ENCODE measurements around the gene PRKAA2. TPM values are rescaled to one million over a fixed set of nuclear protein-coding genes. Genes with fewer than 3 reads are reported as not detected.

PRKAA2 gene
- polyA plus RNA-seq, 6 donors from 2014 or later: not detected

- no peak overlapping the region for H3K4me3 Mint-ChIP-seq
- H3K4me1 Mint-ChIP-seq: peaks cover 2 to 3% (median 3%) of the 10 kb centered on the region in 3 donors
- H3K27ac Mint-ChIP-seq: no peak overlapping the region
- H3K27me3 Mint-ChIP-seq: peaks cover 6 to 18% (median 7%) of the 10 kb centered on the region in 3 donors
- no peak for DNase-seq
- no peaks in the 10 kb centered on the region for H3K9me3 Mint-ChIP-seq
- no peak for ATAC-seq (ENCODE audit: low read depth in 2 of 2)
- no peaks in the 10 kb centered on the region for H3K36me3 Mint-ChIP-seq
These were observed 5.9 kb upstream of the PRKAA2 start for GRCh38 chr1:56639211-56639610.

DNA sequence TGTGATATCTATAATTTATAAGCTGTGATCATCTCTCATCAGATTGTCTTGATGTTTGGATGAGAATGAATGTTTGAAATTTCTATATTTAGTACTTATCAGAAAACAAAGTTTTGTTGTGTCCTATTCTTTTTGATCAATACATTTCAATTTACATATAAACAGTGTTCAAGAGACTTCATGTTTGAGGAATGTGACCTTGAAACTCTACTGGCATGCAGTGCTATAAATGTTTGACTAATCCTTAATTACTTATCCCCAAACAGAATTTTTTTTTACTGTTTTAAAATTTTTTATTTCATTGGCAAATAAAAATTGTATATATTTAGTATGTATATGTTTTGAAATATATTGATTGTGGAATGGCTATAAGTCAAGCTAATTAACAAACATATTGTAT is 1.5 kb upstream of the PRKAA2 start:
- Mint-ChIP-seq H3K27ac (peak overlapping the region in 1 of 6 donors; percentile 12), H3K4me3 (peak overlapping the region in 5 of 8 donors; percentile 42 to 81 (median 56)), H3K27me3 (peaks cover 40 to 58% (median 50%) of the 10 kb centered on the region in 3 donors)

DNA sequence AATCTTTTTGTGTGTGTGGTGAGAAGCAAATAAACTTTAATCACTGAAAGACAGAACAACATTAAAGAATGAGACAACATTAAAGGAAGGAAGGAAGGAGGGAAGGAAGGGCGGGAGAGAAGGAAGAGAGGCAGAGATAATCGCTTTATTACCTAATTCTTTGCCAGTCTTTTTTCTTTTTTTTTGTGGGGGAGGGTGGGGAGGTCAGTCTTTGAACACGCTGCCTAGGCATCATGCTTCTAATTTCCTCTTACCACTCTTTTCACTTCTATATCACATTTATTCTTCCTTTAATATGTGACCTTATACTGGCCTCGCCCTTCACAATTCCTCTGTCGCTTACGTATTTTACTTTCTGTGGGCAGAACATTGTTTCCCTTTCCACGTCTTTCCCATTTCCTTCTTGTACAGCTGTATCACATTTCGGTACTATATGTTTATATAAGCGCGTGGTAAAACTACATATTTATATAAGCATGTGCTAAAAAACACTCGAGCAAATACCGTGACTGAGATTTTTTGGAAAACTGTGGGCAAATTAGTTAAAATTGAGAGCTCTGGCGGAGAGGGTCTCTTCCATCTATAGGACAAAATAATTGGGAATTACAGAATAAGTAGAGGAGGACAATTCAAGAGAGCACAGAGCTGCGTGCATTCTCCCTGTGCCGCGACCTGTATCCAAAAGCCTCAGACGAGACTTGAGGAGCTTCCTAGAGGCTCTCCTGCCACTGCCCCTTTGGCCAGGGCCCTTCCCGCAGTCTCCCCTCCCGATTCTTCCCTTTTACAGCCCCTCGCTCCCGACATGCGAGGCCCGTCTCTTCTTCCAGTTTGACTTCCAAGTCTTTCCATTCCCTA is 823 bp upstream of the PRKAA2 start:
- Mint-ChIP-seq H3K4me3 (peak overlapping the region; percentile 68 to 92 (median 82)), H3K36me3 (no peaks in the 10 kb centered on the region), H3K27me3 (peaks cover 47 to 60% (median 55%) of the 10 kb centered on the region in 3 donors), H3K9me3 (peaks cover 0 to 5% (median 4%) of the 10 kb centered on the region in 7 donors), H3K27ac (peak overlapping the region in 3 of 6 donors; percentile 12 to 50 (median 18)), H3K4me1 (peaks cover 12 to 17% (median 17%) of the 10 kb centered on the region in 3 donors)
- ATAC-seq (ENCODE audit: low read depth in 2 of 2) (no peak), DNase-seq (no peak)

More for the DNA sequence above, 1.5 kb upstream of the PRKAA2 start:
- H3K36me3 Mint-ChIP-seq: no peaks in the 10 kb centered on the region
- DNase-seq: no peak
- H3K4me1 Mint-ChIP-seq: peaks cover 12 to 17% (median 17%) of the 10 kb centered on the region in 3 donors
- H3K9me3 Mint-ChIP-seq: peaks cover 0 to 5% (median 3%) of the 10 kb centered on the region in 7 donors
- ATAC-seq (ENCODE audit: low read depth in 2 of 2): no peak

DNA sequence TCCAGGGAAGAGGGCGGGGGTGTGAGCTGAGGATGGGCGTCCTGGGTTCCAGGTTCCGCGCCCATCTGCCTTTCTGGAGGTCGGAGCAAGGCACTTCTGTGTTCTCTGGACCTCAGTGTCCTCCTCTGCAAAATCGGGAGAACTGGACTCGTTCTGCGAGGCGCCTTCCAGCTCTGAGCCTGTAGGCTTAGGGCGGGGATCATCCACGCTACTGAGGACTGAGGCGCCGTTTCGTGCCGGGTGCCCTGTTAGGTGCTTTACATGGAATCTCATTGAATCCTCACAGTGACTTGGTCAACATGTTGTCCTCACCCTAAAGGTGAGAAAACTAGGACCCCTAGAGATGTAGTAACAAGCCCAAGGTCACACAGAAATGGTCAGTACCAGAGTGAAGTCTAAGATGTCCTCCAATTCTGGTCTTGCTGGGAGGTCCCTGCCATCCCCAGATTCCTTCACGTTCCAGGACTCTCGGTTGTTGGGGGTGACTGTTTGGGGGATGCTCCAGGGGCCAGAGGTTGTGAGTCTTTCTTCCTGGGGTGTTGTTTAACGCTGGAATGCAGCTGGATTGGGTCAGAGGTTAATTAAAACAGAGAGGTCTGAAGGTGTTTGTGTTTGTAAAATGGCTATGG is 677 bp downstream of the PRKAA2 start:
- Mint-ChIP-seq H3K4me1 (peaks cover 12 to 17% (median 17%) of the 10 kb centered on the region in 3 donors), H3K27me3 (peaks cover 49 to 64% (median 55%) of the 10 kb centered on the region in 3 donors), H3K4me3 (peak overlapping the region; percentile 56 to 84 (median 77)), H3K9me3 (peaks cover 0 to 5% (median 4%) of the 10 kb centered on the region in 7 donors), H3K27ac (peak overlapping the region in 1 of 6 donors; percentile 1), H3K36me3 (no peaks in the 10 kb centered on the region)
- peak in 1 of 2 donors; percentile 6 for ATAC-seq (ENCODE audit: low read depth in 2 of 2)
- no peak for DNase-seq

DNA sequence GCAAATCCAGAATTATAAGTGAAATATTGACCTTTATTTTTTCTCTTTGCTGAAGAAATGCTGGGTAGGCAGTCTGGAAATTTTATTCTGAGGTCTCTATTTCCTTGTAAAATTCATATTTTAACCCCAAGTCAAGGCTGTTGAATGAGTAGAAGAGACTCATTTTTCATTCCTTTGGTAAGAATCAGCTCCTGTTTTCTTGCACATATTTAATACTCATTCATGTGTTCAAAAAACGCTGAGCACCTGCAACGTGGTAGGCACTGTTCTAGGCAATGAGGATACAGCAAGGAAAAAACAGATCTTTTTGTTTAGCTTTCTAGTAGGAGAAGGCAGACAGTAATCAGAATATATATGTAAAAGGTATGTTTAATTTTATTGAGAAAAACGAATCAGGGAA is 1.5 kb downstream of the PRKAA2 start:
- peaks cover 0 to 5% (median 4%) of the 10 kb centered on the region in 7 donors for H3K9me3 Mint-ChIP-seq
- ATAC-seq (ENCODE audit: low read depth in 2 of 2): no peak
- peaks cover 49 to 64% (median 55%) of the 10 kb centered on the region in 3 donors for H3K27me3 Mint-ChIP-seq
- H3K27ac Mint-ChIP-seq: no peak overlapping the region
- no peak for DNase-seq
- H3K4me3 Mint-ChIP-seq: peak overlapping the region in 4 of 8 donors; percentile 12 to 81 (median 45)
- H3K36me3 Mint-ChIP-seq: no peaks in the 10 kb centered on the region
- peaks cover 12 to 17% (median 17%) of the 10 kb centered on the region in 3 donors for H3K4me1 Mint-ChIP-seq

DNA sequence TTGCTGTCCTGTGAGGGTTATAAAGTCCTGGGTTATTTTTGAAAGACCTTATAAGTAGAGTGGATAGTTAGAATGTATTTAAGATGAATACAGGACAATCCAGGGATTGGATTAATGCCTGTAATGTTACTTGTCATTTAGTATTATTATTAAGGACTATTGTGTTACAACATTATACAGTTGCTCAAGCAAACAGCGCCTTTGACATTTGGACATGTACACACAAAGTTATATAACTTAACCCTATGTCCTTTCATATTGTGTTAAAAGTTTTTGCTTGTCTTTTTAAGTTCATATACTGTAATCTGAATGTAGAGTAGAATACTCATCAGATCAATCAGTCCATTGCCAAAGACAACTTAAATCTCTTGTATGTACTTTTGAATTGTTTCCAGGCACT is 2.0 kb downstream of the PRKAA2 start:
- no peak for ATAC-seq (ENCODE audit: low read depth in 2 of 2)
- no peak overlapping the region for H3K27ac Mint-ChIP-seq
- peaks cover 0 to 5% (median 4%) of the 10 kb centered on the region in 7 donors for H3K9me3 Mint-ChIP-seq
- no peaks in the 10 kb centered on the region for H3K36me3 Mint-ChIP-seq
- no peak for DNase-seq
- H3K27me3 Mint-ChIP-seq: peaks cover 49 to 60% (median 55%) of the 10 kb centered on the region in 3 donors
- peaks cover 12 to 17% (median 17%) of the 10 kb centered on the region in 3 donors for H3K4me1 Mint-ChIP-seq
- peak overlapping the region in 2 of 8 donors; percentile 12 to 73 for H3K4me3 Mint-ChIP-seq

DNA sequence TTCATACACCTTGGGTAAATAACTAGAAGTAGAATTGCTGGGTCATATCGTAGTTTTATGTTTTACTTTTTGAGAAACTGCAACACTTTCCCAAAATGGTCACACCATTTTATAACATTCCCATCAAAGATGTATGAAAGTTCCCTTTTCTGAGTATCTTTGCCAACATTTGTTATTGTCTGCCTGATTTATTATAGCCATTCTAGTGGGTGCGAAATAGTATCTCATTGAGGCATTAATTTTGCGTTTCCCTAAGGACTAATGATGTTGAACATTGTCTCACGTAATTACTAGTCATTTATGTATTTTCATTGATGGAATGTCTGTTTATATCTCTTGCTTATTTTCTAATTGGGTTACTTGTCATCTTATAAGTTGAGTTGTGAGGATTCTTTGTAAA is 3.4 kb downstream of the PRKAA2 start:
- H3K27ac Mint-ChIP-seq: no peak overlapping the region
- peaks cover 0 to 5% (median 4%) of the 10 kb centered on the region in 7 donors for H3K9me3 Mint-ChIP-seq
- no peak overlapping the region for H3K4me3 Mint-ChIP-seq
- peaks cover 54 to 55% (median 55%) of the 10 kb centered on the region in 3 donors for H3K27me3 Mint-ChIP-seq
- ATAC-seq (ENCODE audit: low read depth in 2 of 2): no peak
- DNase-seq: no peak
- no peaks in the 10 kb centered on the region for H3K36me3 Mint-ChIP-seq
- peaks cover 12 to 17% (median 17%) of the 10 kb centered on the region in 3 donors for H3K4me1 Mint-ChIP-seq

- no peak for ATAC-seq (ENCODE audit: low read depth in 2 of 2)
- no peak overlapping the region for H3K4me3 Mint-ChIP-seq
These were observed 9.2 kb downstream of the PRKAA2 start for GRCh38 chr1:56654126-56654923.

GRCh38 chr1:56655991-56656613 is 11.0 kb downstream of the PRKAA2 start:
- ATAC-seq (ENCODE audit: low read depth in 2 of 2) (no peak), DNase-seq (no peak)
- no peaks in the 10 kb centered on the region for H3K4me1 Mint-ChIP-seq
- peaks cover 5 to 10% of the 10 kb centered on the region in 2 donors for H3K36me3 Mint-ChIP-seq
- H3K27ac Mint-ChIP-seq: no peak overlapping the region
- peaks cover 10 to 32% (median 14%) of the 10 kb centered on the region in 7 donors for H3K9me3 Mint-ChIP-seq
- H3K27me3 Mint-ChIP-seq: peaks cover 0 to 21% (median 5%) of the 10 kb centered on the region in 3 donors
- no peak overlapping the region for H3K4me3 Mint-ChIP-seq

More at GRCh38 chr1:56654126-56654923, 9.2 kb downstream of the PRKAA2 start:
- Mint-ChIP-seq H3K36me3 (peaks cover 5 to 10% of the 10 kb centered on the region in 2 donors), H3K27ac (no peak overlapping the region), H3K9me3 (peaks cover 10 to 32% (median 14%) of the 10 kb centered on the region in 7 donors), H3K4me1 (no peaks in the 10 kb centered on the region), H3K27me3 (peaks cover 0 to 17% (median 9%) of the 10 kb centered on the region in 3 donors)
- DNase-seq: no peak

DNA sequence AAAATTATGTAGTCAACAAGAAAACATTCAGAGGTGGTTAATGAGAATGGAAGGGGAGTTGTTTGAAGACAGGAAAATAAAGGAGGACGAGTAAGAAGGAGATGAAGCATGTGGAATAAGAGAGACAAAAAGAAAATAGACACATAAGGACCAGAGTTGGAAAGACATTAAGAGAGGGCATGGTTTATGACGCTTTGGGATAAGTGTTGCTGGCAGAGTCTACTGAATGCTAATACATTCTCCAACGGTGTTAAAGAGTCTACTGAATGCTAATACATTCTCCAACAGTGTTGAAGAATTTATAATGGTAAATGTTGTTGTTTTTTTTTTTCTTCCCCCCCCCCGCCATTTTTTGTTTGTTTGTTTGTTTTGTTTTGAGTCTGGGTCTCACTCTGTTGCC is 13.1 kb downstream of the PRKAA2 start:
- no peak for DNase-seq
- Mint-ChIP-seq H3K4me1 (no peaks in the 10 kb centered on the region), H3K9me3 (peaks cover 10 to 32% (median 14%) of the 10 kb centered on the region in 7 donors), H3K27me3 (peaks cover 0 to 20% (median 5%) of the 10 kb centered on the region in 3 donors), H3K4me3 (no peak overlapping the region), H3K36me3 (peaks cover 5 to 10% of the 10 kb centered on the region in 2 donors), H3K27ac (no peak overlapping the region)
- ATAC-seq (ENCODE audit: low read depth in 2 of 2): no peak

DNA sequence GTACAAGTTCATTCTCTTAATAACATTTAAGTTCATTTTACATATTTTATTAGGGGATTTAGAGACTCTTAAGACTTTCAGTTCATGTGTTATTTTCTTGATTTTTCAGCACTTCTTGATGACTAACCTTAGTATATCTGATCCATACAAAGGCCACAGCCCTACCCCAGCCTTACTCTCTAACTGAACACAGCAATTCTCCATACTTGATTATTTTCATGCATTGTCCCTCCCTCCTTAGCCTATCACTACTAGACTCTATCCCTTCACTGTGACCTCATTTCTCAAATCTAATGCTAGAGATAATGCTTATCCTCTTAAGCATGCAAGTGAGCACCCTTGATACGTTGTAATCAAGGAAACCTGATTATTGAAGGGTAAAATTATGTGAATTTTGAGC is 15.2 kb downstream of the PRKAA2 start:
- ATAC-seq (ENCODE audit: low read depth in 2 of 2) (no peak), DNase-seq (no peak)
- peaks cover 0 to 22% (median 5%) of the 10 kb centered on the region in 3 donors for H3K27me3 Mint-ChIP-seq
- no peaks in the 10 kb centered on the region for H3K4me1 Mint-ChIP-seq
- H3K4me3 Mint-ChIP-seq: no peak overlapping the region
- H3K27ac Mint-ChIP-seq: no peak overlapping the region
- peaks cover 5 to 10% of the 10 kb centered on the region in 2 donors for H3K36me3 Mint-ChIP-seq
- peaks cover 10 to 32% (median 14%) of the 10 kb centered on the region in 7 donors for H3K9me3 Mint-ChIP-seq

DNA sequence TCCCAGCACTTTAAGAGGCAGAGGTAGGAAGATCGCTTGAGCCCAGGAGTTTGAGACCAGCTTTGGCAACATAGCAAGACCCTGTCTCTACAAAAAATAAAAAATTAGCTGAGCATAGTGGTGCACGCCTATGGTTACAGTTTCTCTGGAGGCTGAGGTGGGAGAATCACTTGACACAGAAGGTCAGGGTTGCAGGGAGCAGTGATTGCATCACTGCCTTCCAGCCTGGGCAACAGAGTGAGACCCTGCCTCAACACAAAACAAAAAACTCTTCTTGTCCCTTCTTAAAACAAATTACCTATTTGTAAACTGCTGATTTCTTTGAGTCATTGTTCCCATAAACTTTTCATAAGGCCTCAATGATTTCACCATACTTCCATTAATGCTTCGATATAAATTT is 18.7 kb downstream of the PRKAA2 start:
- no peaks in the 10 kb centered on the region for H3K4me1 Mint-ChIP-seq
- no peaks in the 10 kb centered on the region for H3K9me3 Mint-ChIP-seq
- no peak overlapping the region for H3K27ac Mint-ChIP-seq
- no peaks in the 10 kb centered on the region for H3K36me3 Mint-ChIP-seq
- DNase-seq (no peak), ATAC-seq (ENCODE audit: low read depth in 2 of 2) (no peak)
- no peak overlapping the region for H3K4me3 Mint-ChIP-seq
- peaks cover 12 to 20% (median 18%) of the 10 kb centered on the region in 3 donors for H3K27me3 Mint-ChIP-seq
